Testis (tissue), 3 donors: ENCODE results near the gene PIANP. TPM values are rescaled to one million over a fixed set of nuclear protein-coding genes. Genes with fewer than 3 reads are reported as not detected.

Source experiments
- DNase-seq: peaks from one replicate; pipeline ENCODE4 v3.0.0-alpha.2; 2019
- H3K27ac ChIP-seq, 2 donors: fragments of 200-600 bp; sonication (generic); one replicate each; pipeline ENCODE4 v1.5.1; 2019
- H3K27me3 ChIP-seq: fragments of 200-600 bp; sonication (generic); one replicate; pipeline ENCODE4 v1.5.1; 2019
- H3K36me3 ChIP-seq: fragments of 200-600 bp; sonication (generic); one replicate; pipeline ENCODE4 v1.5.1; 2017; ENCODE audit warnings: low read depth; ENCODE audit errors: missing control alignments
- H3K4me1 ChIP-seq: fragments of 200-600 bp; sonication (generic); one replicate; pipeline ENCODE4 v1.5.1; 2019
- H3K4me3 ChIP-seq, 2 donors: fragments of 200-600 bp; sonication (generic); one replicate each; pipeline ENCODE4 v1.5.1; 2017 to 2019
- H3K9me3 ChIP-seq: fragments of 200-600 bp; sonication (generic); one replicate; pipeline ENCODE4 v1.5.1; 2017
- CTCF ChIP-seq, 3 experiments: fragments of 450-650 bp in 2 of 3; fragments of 200-600 bp in 1 of 3; sonication (generic) in 1 of 3; IDR thresholded peaks; one replicate each; pipeline ENCODE4 v1.5.1; 2016 to 2019; ENCODE audit warnings: antibody characterized with exemption in 3 of 3, mild to moderate bottlenecking in 2 of 3, moderate library complexity in 1 of 3
- POLR2A ChIP-seq: fragments of 450-650 bp; IDR thresholded peaks from one replicate; pipeline ENCODE4 v1.6.1; 2017; ENCODE audit warnings: antibody characterized with exemption, mild to moderate bottlenecking, moderate library complexity
- WGBS, 2 donors: methylation state at CpG; one replicate each; pipeline ENCODE4 v1.1.5; 2018; 5-methylcytosine and 5-hydroxymethylcytosine counted together
- intact Hi-C: fragments of 100-400 bp; cut with DNase I; formaldehyde crosslinking; loops from one replicate; pipeline ENCODE4 v1.15.1; 2023; ENCODE audit warnings: low total_unique reads
- polyA plus RNA-seq: library from polyadenylated mRNA; stranded (reverse); fragments of 350-450 nt; fragmentation: Illumina TruSeq; extraction: RNeasy Lipid Tissue Mini Kit (QIAGEN cat#74804); gene quantifications from one replicate; pipeline ENCODE4 v1.2.3, GENCODE V29; 2014; ENCODE audit warnings: low read depth, low replicate concordance; ENCODE audit not compliant: insufficient read depth
- total RNA-seq, 2 donors: library from RNA; depleted of rRNA; stranded (reverse); fragments of >200 nt; gene quantifications; one replicate each; pipeline ENCODE4 v1.2.3, GENCODE V29; 2016

PIANP gene
- total and polyA plus RNA-seq, 3 donors from 2014 or later, result 3.3 to 7.6 (median 5.8) TPM

DNA sequence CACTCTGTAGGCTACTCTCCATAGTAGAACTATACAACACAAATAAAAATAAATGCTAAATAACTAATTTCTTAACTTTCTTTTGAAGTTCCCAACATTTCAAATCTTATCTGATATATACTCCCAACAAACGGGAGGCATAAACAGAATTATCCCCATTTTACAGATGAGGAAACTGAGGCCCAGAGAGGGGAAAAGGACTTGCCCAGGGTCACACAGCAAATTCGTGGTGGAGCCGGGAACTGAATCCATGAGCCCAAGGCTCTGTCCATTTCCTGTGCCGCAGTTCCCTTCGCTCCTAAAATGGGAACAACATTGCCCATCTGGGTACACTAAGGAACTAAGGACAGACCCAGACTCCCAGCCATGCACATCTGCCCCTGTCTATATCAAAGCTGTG lies 23.7 kb downstream of the PIANP start:
- 88 to 94% methylated on average over 5 of the region's 5 CpGs for WGBS, 2 donors
- Histone ChIP-seq H3K27me3 (no peaks in the 10 kb centered on the region), H3K9me3 (no peaks in the 10 kb centered on the region), H3K36me3 (no peaks in the 10 kb centered on the region), H3K27ac (no peak overlapping the region), H3K4me1 (no peaks in the 10 kb centered on the region), H3K4me3 (no peak overlapping the region)
- no peak for DNase-seq
- TF ChIP-seq POLR2A (no peak), CTCF (IDR thresholded peaks at IDR 0.05) (no peak)
- intact Hi-C loops, result no loop called here

DNA sequence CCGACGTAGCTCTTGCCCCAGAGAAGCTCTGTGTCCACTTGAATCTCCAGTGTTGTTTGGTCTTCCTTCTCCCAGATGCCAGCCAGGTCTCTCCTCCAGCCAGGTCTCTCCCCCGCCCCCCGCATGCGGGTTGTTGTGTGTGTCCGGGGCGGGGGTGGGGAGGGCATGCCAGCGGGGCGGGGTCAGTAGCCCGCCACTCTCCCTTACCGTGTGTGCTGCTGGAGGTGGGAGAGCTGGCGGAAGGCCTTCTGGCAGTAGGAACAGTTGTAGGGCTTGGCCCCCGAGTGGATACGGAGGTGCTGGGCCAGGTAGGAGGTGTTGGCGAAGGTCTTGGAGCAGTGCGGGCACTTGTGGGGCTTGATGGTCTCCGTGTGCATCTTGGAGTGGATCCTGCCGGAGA lies 28.5 kb downstream of the PIANP start:
- WGBS, 2 donors, result 85 to 91% methylated on average over 18 of the region's 18 CpGs
- Histone ChIP-seq H3K9me3 (no peaks in the 10 kb centered on the region), H3K4me1 (no peaks in the 10 kb centered on the region), H3K4me3 (no peak overlapping the region), H3K27me3 (no peaks in the 10 kb centered on the region), H3K27ac (no peak overlapping the region), H3K36me3 (peaks cover 7% of the 10 kb centered on the region)
- intact Hi-C loops, result no loop called here
- no peak for DNase-seq
- TF ChIP-seq POLR2A, result no peak
- no peak for TF ChIP-seq CTCF (IDR thresholded peaks at IDR 0.05)

DNA sequence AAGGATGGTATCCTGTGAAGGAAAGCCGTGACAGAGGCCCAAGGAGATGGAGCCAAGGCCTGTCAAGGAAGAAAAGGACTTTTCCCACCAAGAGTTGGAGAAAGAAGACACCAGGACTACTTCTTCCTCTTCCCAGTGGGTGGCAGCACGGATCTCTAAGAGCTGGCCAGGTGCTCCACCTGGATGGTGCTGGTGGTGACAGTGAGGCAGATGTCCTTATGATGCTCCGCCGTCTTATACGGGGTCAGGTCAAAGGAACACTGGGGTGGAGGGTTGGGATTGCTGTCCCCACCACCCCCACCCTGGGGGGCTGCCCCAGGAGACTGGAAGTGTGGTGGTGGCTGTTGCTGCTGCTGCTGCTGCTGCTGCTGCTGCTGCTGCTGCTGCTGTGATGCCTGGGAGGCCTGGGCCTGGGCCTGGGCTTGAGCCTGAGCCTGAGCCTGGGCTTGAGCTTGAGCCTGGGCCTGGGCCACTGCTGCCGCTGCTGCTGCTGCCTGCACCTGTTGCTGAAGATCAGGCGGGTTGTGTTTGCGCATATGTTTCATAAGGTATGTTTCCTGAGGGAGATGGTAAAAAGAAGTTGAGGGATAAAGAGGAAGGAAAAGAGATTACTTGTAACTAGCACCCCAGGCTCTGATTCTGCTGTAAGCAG lies 32.9 kb downstream of the PIANP start:
- Histone ChIP-seq H3K4me3 (no peak overlapping the region), H3K9me3 (no peaks in the 10 kb centered on the region), H3K4me1 (no peaks in the 10 kb centered on the region), H3K27ac (no peak overlapping the region), H3K36me3 (peaks cover 7% of the 10 kb centered on the region), H3K27me3 (no peaks in the 10 kb centered on the region)
- 85 to 91% methylated on average over 6 to 8 of the region's 8 CpGs for WGBS, 2 donors
- TF ChIP-seq POLR2A (no peak), CTCF (IDR thresholded peaks at IDR 0.05) (no peak)
- no peak for DNase-seq
- intact Hi-C loops, result no loop called here

DNA sequence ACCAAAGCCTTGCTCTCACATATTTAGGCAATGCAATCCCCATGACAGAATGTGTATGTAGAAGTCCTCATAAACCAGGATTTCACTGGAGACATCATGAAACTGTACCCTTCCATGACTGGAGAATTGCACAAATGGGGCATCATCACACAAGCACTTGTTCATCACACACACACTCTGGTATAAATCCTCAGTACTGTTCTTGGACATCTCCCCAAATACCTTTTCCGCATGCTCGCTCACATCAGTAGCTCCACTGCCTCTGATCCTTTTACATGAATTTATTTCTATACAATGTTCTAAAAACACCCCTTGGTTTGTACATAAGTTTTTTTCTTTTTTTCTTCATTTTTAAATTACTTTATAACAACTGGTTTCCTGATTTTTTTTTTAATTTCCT lies 34.4 kb downstream of the PIANP start:
- Histone ChIP-seq H3K27ac (no peak overlapping the region), H3K27me3 (no peaks in the 10 kb centered on the region), H3K9me3 (no peaks in the 10 kb centered on the region), H3K4me1 (peaks cover 9% of the 10 kb centered on the region), H3K4me3 (no peak overlapping the region), H3K36me3 (peaks cover 7% of the 10 kb centered on the region)
- 95 to 97% methylated on average over 2 of the region's 2 CpGs for WGBS, 2 donors
- TF ChIP-seq POLR2A (no peak), CTCF (IDR thresholded peaks at IDR 0.05) (no peak)
- intact Hi-C loops, result no loop called here
- DNase-seq, result no peak

- intact Hi-C loops, result no loop called here
- H3K9me3 ChIP-seq, result no peaks in the 10 kb centered on the region
- H3K27me3 ChIP-seq, result no peaks in the 10 kb centered on the region
- H3K36me3 ChIP-seq, result no peaks in the 10 kb centered on the region
- WGBS, 2 donors, result 78 to 87% methylated on average over 2 of the region's 2 CpGs
- DNase-seq, result no peak
- TF ChIP-seq POLR2A (no peak), CTCF (IDR thresholded peaks at IDR 0.05) (no peak)
- peaks cover 9% of the 10 kb centered on the region for H3K4me1 ChIP-seq
- no peak overlapping the region for H3K4me3 ChIP-seq
- no peak overlapping the region for H3K27ac ChIP-seq
Measured at GRCh38 chr12:6664902-6665301, 35.7 kb downstream of the PIANP start.
